Left kidney (tissue), 2 donors: ENCODE results near the gene SHISA5. TPM values are rescaled to one million over a fixed set of nuclear protein-coding genes. Genes with fewer than 3 reads are reported as not detected.
"Not testable (repeated sequence)": the region's sequence is repeated elsewhere in the genome, so short reads cannot be mapped to it uniquely, and the experiment has no call there.

Experiments
- DNase-seq: peaks from one replicate; pipeline ENCODE4 v3.0.0-alpha.2; 2013
- polyA plus RNA-seq: library from polyadenylated mRNA; unstranded; fragments of 120-200 nt; gene quantifications from one replicate; pipeline ENCODE4 v1.2.1, GENCODE V29; 2013; ENCODE audit not compliant: insufficient read length

The SHISA5 gene
- polyA plus RNA-seq, 1 donor, result 90.9 TPM

- not testable (repeated sequence) for DNase-seq
Observed at GRCh38 chr3:48480891-48481290, 23.1 kb downstream of the SHISA5 start.

DNA sequence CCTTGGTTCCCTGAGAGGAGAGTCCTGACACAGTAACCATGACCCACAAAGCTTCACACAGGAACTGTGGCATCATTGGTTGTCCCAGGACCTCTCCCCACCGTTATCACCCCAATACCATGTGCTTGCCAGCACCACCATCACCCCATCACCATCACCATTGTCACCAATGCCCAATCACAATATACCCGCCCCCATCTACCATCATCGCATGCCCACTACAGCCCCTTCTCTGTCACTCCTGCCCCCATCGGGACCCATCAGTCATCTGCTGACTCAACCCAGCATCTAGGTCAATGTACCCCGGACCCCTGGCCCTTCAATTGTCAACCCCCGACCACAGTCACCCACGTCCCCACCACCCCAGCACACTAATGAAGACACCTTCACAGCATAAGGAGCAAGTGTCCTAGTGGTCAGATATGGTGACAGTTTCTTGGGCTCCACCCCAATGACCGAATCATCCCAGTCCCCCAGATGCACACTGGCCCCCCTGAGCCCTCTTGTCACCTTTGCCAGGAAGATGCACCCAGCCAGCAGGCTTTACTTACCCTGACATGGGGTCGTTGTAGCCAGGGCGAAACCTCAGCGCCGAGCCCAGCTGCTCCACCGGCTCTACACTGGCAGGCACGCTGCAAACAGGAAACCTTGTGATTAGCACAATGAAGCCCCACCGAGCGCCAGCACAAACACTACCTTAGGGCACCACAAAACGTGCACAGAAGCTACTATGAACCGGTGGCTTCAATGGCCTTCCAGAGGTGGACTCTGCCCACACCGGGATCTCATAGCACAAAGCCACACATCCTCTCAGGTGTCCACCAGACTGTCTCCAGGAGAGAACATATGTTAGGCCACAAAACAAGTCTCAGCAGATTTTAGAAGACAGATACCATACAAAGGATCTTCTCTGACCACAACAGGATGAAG, 25.1 kb downstream of the SHISA5 start:
- no peak for DNase-seq

GRCh38 chr3:48477959-48478520, 25.9 kb downstream of the SHISA5 start:
- DNase-seq, result no peak

DNA sequence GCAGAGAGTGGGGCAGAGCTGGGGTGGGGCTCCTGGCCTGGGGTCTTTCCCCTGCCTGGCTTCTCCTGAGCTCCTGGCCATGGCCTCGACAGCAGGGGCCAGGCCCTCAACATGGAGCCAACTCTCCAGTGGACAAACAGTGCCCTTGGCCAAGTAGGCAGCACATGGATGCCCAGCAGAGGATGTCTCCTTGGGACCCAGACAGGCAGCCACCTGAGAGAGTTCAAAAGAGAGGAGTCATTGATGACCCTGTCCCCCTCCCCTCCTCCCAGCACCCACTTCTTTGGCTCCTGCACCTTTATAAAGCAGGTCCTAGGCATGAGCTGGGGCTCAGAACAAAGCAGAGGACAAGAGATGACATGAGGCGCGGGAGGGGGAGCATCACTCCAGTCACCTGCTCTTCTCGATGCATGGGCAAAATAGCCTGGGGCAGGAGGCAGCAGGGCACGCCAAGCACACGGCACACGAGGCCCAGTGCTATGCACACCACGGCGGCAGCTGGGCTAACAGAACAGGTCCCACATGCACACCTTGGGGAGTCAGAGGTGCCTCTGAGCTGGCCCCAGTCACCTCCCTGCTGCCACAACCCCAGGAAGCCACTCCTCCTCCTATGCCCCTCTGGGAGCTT, 27.4 kb downstream of the SHISA5 start:
- DNase-seq, result no peak

GRCh38 chr3:48475188-48475587, 28.8 kb downstream of the SHISA5 start:
- DNase-seq, result no peak

GRCh38 chr3:48474619-48475018, 29.4 kb downstream of the SHISA5 start:
- peak; percentile 6 for DNase-seq

- not testable (repeated sequence) for DNase-seq
Observed at GRCh38 chr3:48474031-48474430, 29.9 kb downstream of the SHISA5 start.

DNA sequence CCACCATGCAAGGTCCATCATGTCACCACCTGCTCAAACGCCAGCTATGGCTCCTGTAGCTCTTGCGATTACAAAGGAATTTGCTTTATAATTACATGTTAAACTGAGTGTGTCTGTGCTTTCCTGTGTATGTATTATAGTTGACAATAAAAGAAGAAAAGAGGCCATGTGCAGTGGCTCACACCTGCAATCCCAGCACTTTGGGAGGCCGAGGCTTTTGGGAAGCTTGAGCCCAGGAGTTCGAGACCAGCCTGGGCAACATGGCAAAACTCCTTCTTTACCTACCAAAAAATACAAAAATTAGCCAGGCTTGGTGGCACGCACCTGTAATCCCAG, 30.4 kb downstream of the SHISA5 start:
- DNase-seq, result no peak

DNA sequence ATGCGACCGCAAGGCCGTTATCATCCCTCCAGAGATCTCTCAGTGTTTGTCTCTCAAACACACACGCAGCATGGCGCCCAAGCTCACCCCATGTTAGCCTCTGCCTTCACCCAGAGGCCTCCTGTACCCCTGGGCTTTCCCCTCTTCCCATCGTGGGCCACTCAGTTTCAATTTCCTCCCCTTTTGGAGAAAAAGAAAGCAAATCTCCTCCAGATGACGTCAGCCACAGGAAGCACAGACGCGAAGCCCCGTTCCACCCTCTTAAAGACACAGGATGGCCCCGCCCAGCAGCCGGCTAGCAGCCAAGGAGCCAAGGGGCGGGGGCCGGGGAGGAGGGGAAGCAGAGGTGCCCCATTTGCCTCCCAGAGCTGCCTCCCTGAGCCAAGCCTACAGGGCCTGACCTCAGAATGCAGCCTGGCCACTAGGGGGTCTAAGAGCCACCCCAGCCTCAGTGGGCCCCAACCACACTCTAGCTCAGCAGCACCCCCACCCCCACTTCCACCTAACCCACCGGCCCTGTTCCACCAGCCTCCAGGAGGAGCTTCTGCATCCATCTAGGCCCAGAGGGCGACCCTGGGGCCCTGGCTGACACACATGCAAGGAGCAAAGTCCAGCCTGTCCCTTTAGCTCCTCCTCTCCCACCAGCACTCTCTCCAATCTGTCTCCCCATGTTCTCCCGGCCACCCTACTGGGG, 30.9 kb downstream of the SHISA5 start:
- DNase-seq, result peak; percentile 92

DNA sequence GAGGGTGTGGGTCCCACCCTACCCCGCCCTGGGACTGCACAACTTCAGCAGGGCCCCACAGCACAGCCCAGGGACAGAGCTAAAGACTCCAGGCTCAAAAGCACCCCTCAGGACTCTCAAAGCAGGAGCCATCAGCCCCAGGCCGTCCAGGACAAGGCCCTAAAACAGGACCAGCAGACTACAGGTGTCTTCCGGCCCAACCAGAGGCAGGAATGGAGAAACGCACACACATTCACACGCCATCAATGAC, 31.4 kb downstream of the SHISA5 start:
- DNase-seq, result no peak

DNA sequence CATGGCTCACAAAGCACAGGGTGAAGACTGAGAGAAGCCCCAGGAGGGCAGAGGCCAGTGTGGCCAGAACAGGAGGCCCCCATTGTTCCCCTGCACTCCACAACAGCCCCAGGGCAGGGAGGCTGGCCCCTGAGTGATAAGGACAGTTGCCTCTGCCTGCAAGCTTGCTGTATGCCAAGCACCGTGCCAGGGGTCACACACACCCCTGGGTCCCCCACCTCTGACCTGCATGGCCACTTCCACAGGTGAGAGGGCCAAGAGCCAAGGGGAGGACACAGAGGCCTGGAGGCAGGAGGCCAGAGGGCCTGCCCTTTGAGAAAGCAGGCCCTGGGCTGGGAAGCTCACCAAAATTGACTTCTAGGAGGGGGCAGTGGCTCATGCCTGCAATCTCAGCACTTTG, 33.7 kb downstream of the SHISA5 start:
- no peak for DNase-seq

- DNase-seq, result no peak
Observed at GRCh38 chr3:48469046-48469915, 34.7 kb downstream of the SHISA5 start.

GRCh38 chr3:48468329-48468731, 35.6 kb downstream of the SHISA5 start:
- DNase-seq, result no peak

GRCh38 chr3:48467473-48468267, 36.3 kb downstream of the SHISA5 start:
- DNase-seq, result no peak

GRCh38 chr3:48467110-48467454, 36.9 kb downstream of the SHISA5 start:
- DNase-seq, result no peak

DNA sequence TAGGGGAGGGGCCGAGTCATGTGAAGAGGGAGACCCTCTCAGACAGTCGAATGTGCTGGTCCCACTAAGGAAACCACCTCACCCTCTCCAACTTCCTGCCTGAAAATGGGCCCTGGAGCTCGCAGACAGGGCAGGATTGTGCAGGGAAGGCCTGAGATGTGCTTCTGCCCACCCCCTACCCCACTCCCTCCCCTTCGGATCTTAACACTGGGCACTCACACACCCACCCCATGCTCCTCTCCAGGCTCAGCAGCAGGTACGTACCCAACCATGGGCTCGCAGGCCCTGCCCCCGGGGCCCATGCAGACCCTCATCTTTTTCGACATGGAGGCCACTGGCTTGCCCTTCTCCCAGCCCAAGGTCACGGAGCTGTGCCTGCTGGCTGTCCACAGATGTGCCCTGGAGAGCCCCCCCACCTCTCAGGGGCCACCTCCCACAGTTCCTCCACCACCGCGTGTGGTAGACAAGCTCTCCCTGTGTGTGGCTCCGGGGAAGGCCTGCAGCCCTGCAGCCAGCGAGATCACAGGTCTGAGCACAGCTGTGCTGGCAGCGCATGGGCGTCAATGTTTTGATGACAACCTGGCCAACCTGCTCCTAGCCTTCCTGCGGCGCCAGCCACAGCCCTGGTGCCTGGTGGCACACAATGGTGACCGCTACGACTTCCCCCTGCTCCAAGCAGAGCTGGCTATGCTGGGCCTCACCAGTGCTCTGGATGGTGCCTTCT, 37.4 kb downstream of the SHISA5 start:
- DNase-seq, result no peak

GRCh38 chr3:48465531-48466378, 38.2 kb downstream of the SHISA5 start:
- DNase-seq, result peak; percentile 97

- DNase-seq, result no peak
Observed at GRCh38 chr3:48465237-48465530, 38.8 kb downstream of the SHISA5 start.

- DNase-seq, result no peak
Observed at GRCh38 chr3:48464713-48465221, 39.2 kb downstream of the SHISA5 start.

DNA sequence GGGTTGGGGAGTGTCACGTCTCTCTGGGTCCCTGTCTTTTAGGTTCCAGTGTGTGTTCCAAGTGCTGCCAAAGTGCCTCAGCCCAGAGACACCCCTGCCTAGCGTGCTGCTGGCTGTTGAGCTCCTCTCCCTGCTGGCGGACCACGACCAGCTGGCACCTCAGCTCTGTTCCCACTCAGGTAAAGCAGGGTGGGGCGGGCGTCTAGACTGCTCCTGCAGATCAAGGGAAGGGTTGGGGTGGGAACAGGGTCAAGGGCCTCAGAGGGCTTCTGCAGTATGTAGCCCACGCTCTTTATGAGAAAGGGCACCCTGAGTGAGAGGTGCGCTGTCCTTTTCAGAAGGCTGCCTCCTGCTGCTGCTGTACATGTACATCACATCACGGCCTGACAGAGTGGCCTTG, 40.3 kb downstream of the SHISA5 start:
- no peak for DNase-seq
